Fibroblast of lung (primary cell): ENCODE data around the gene DPP6. TPM values are rescaled to one million over a fixed set of nuclear protein-coding genes. Genes with fewer than 3 reads are reported as not detected.
"Not testable (repeated sequence)": the region's sequence is repeated elsewhere in the genome, so short reads cannot be mapped to it uniquely, and the experiment has no call there.

Experiments used
- DNase-seq, 2 donors: peaks; one replicate each; pipeline versions ENCODE4 v3.0.0 to v3.0.0-alpha.2; 2010; ENCODE audit warnings: low read depth in 2 of 2
- H2AFZ ChIP-seq: 2 replicates; pipeline ENCODE4 v1.5.1; 2012; ENCODE audit warnings: low read length, control low read depth, inconsistent platforms
- H3K27ac ChIP-seq: 2 replicates; pipeline ENCODE4 v1.5.1; 2011; ENCODE audit warnings: low read length, control low read depth; ENCODE audit not compliant: insufficient read depth
- H3K27me3 ChIP-seq: 2 replicates; pipeline ENCODE4 v1.5.1; 2011; ENCODE audit warnings: mild to moderate bottlenecking, low read length; ENCODE audit not compliant: control insufficient read depth, insufficient read depth
- H3K36me3 ChIP-seq: 2 replicates; pipeline ENCODE4 v1.5.1; 2011; ENCODE audit warnings: low read length; ENCODE audit not compliant: control insufficient read depth, insufficient read depth
- H3K4me1 ChIP-seq: 2 replicates; pipeline ENCODE4 v1.5.1; 2011; ENCODE audit warnings: low read length; ENCODE audit not compliant: control insufficient read depth, insufficient read depth; ENCODE audit errors: extremely low read depth
- H3K4me2 ChIP-seq: 2 replicates; pipeline ENCODE4 v1.5.1; 2011; ENCODE audit warnings: low read length, control low read depth; ENCODE audit not compliant: insufficient read depth; ENCODE audit errors: extremely low read depth
- H3K4me3 ChIP-seq, 4 experiments: fragments of 200-600 bp in 1 of 4; sonication (generic) in 1 of 4; replicated peaks in 1 of 4; 2 replicates each; pipeline ENCODE4 v1.5.1; 2011 to 2016; ENCODE audit warnings: low read length in 4 of 4, low read depth in 3 of 4, mild to moderate bottlenecking in 3 of 4, control low read depth in 2 of 4, inconsistent platforms in 1 of 4, mixed read lengths in 1 of 4; ENCODE audit not compliant: insufficient read depth in 1 of 4; ENCODE audit errors: control extremely low read depth in 1 of 4
- H3K79me2 ChIP-seq: 2 replicates; pipeline ENCODE4 v1.5.1; 2012; ENCODE audit warnings: mild to moderate bottlenecking, low read length, inconsistent platforms; ENCODE audit not compliant: control insufficient read depth, insufficient read depth
- H3K9ac ChIP-seq: 2 replicates; pipeline ENCODE4 v1.5.1; 2011; ENCODE audit warnings: mild to moderate bottlenecking, low read length, control low read depth; ENCODE audit not compliant: insufficient read depth
- H3K9me3 ChIP-seq: 2 replicates; pipeline ENCODE4 v1.5.1; 2012; ENCODE audit warnings: low read depth, low read length; ENCODE audit not compliant: control insufficient read depth, insufficient read depth
- H4K20me1 ChIP-seq: 2 replicates; pipeline ENCODE4 v1.5.1; 2011; ENCODE audit warnings: low read length; ENCODE audit not compliant: control insufficient read depth, insufficient read depth; ENCODE audit errors: extremely low read depth
- CTCF ChIP-seq, 2 donors: IDR thresholded peaks in 1 of 2; conservative IDR thresholded peaks in 1 of 2; 1 replicate in 1 of 2; 2 replicates in 1 of 2; pipeline ENCODE4 v1.5.1; 2011 to 2012; ENCODE audit warnings: low read length in 2 of 2, control low read depth in 1 of 2, inconsistent platforms in 1 of 2, low read depth in 1 of 2, mild to moderate bottlenecking in 1 of 2
- EZH2 ChIP-seq: IDR thresholded peaks from 2 replicates; pipeline ENCODE4 v1.5.1; 2012; ENCODE audit warnings: low read length, control low read depth, mild to moderate bottlenecking; ENCODE audit errors: missing control alignments
- polyA plus RNA-seq, 2 donors: library from polyadenylated mRNA; depleted of rRNA in 1 of 2; stranded (reverse) in 1 of 2; unstranded in 1 of 2; fragments of >200 nt; gene quantifications; 2 replicates each; pipeline ENCODE4 v1.2.1, GENCODE V29; 2011 to 2012; ENCODE audit warnings: missing spikeins in 1 of 2
- total RNA-seq: library from RNA; depleted of rRNA; stranded (reverse); fragments of >200 nt; gene quantifications from 2 replicates; pipeline ENCODE4 v1.2.1, GENCODE V29; 2014

Gene DPP6
- total and polyA plus RNA-seq, 2 donors (not counting 1 experiment from before 2014, with no cell fraction given), result not detected

GRCh38 chr7:154672659-154673415 lies 620.6 kb downstream of the DPP6 start:
- H3K4me3 ChIP-seq, result no peak overlapping the region
- peak in 1 of 2 donors; percentile 66 for DNase-seq
- TF ChIP-seq EZH2 (no peak), CTCF (conservative IDR thresholded peaks at IDR 0.05 in 1 of 2, IDR thresholded peaks at IDR 0.05 in 1 of 2; ENCODE audit: low read depth in 1 of 2, low read length in 2 of 2) (no peak)
- H4K20me1 ChIP-seq, result no peaks in the 10 kb centered on the region
- no peaks in the 10 kb centered on the region for H3K79me2 ChIP-seq
- no peak overlapping the region for H3K4me2 ChIP-seq
- H3K27me3 ChIP-seq, result no peaks in the 10 kb centered on the region
- no peaks in the 10 kb centered on the region for H3K36me3 ChIP-seq
- no peaks in the 10 kb centered on the region for H3K4me1 ChIP-seq
- no peak overlapping the region for H3K9ac ChIP-seq
- no peak overlapping the region for H3K27ac ChIP-seq
- H2AFZ ChIP-seq, result no peak overlapping the region
- no peaks in the 10 kb centered on the region for H3K9me3 ChIP-seq

GRCh38 chr7:154674191-154674590 lies 622.0 kb downstream of the DPP6 start:
- Histone ChIP-seq H3K27me3 (no peaks in the 10 kb centered on the region), H3K4me2 (no peak overlapping the region), H3K27ac (no peak overlapping the region), H3K4me3 (no peak overlapping the region), H3K79me2 (no peaks in the 10 kb centered on the region), H3K4me1 (no peaks in the 10 kb centered on the region), H3K36me3 (no peaks in the 10 kb centered on the region), H3K9me3 (no peaks in the 10 kb centered on the region), H4K20me1 (no peaks in the 10 kb centered on the region), H2AFZ (no peak overlapping the region), H3K9ac (no peak overlapping the region)
- TF ChIP-seq CTCF (conservative IDR thresholded peaks at IDR 0.05 in 1 of 2, IDR thresholded peaks at IDR 0.05 in 1 of 2; ENCODE audit: low read depth in 1 of 2, low read length in 2 of 2), result no peak
- no peak for TF ChIP-seq EZH2
- DNase-seq, result no peak

DNA sequence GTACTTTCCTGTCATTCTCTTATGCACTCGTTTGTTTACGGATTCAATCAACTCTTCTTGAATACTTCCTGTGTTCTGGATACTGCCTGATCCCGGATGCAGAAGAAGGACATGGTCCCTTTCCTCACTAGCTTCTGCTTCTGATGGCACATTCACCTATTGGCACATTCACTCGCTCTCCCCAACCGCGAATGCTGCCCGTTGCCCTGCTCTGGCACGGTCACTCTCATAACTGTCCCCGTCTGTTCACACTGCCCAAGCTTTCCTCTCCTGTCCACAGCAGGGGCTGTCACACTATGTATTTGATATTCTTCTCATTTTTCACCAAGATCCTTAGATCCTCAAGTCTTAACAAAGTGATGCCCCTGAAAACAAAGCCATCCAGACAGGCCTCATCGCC lies 623.4 kb downstream of the DPP6 start:
- TF ChIP-seq EZH2, result no peak
- TF ChIP-seq CTCF (conservative IDR thresholded peaks at IDR 0.05 in 1 of 2, IDR thresholded peaks at IDR 0.05 in 1 of 2; ENCODE audit: low read depth in 1 of 2, low read length in 2 of 2), result no peak
- Histone ChIP-seq H3K4me1 (no peaks in the 10 kb centered on the region), H3K4me2 (no peak overlapping the region), H3K79me2 (no peaks in the 10 kb centered on the region), H3K9me3 (no peaks in the 10 kb centered on the region), H3K27ac (no peak overlapping the region), H3K36me3 (no peaks in the 10 kb centered on the region), H4K20me1 (no peaks in the 10 kb centered on the region), H3K9ac (no peak overlapping the region), H3K4me3 (no peak overlapping the region), H3K27me3 (no peaks in the 10 kb centered on the region), H2AFZ (no peak overlapping the region)
- no peak for DNase-seq

DNA sequence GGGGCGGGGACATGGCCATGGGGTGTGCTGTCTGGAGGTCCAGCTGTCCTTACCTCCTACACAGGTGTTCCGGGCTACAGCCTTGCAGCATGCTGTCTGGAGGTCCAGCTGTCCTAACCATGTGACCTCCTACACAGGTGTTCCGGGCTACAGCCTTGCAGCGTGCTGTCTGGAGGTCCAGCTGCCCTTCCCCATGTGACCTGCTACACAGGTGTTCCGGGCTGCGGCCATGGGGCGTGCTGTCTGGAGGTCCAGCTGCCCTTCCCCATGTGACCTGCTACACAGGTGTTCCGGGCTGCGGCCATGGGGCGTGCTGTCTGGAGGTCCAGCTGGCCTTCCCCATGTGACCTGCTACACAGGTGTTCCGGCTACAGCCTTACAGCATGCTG lies 623.8 kb downstream of the DPP6 start:
- not testable (repeated sequence) for H3K4me3 ChIP-seq, H3K27me3 ChIP-seq, H3K4me1 ChIP-seq, DNase-seq, H3K9me3 ChIP-seq, H3K36me3 ChIP-seq, H3K27ac ChIP-seq, H3K79me2 ChIP-seq, H3K4me2 ChIP-seq, H4K20me1 ChIP-seq, H3K9ac ChIP-seq, H2AFZ ChIP-seq
